SU-DHL-6 (cell line): ENCODE results near the gene MAP3K2.

ENCODE experiments used
- H2AFZ ChIP-seq: fragments of 200-600 bp; sonication (generic); 2 replicates; pipeline ENCODE4 v1.6.1; 2014; ENCODE audit warnings: low read depth, mild to moderate bottlenecking, moderate library complexity, mixed read lengths, antibody characterized with exemption, low read length; ENCODE audit not compliant: severe bottlenecking
- H3F3A ChIP-seq: fragments of 200-600 bp; shearing (Covaris generic); 2 replicates; pipeline ENCODE4 v1.6.0; 2016; ENCODE audit warnings: antibody characterized with exemption, mild to moderate bottlenecking; ENCODE audit not compliant: insufficient read depth
- H3K27ac ChIP-seq: fragments of 200-600 bp; sonication (generic); 2 replicates; pipeline ENCODE4 v1.5.1; 2016; ENCODE audit warnings: low read depth, mild to moderate bottlenecking, low read length, moderate library complexity, mixed read lengths
- H3K27me3 ChIP-seq: fragments of 200-600 bp; sonication (generic), shearing (Covaris generic); 2 replicates; pipeline ENCODE4 v1.6.0; 2014; ENCODE audit warnings: mild to moderate bottlenecking, low read length
- H3K36me3 ChIP-seq: fragments of 200-600 bp; sonication (generic); 2 replicates; pipeline ENCODE4 v1.6.1; 2014; ENCODE audit warnings: mild to moderate bottlenecking, low read length, mixed read lengths
- H3K4me2 ChIP-seq: fragments of 300-600, 200-600 bp; shearing (Covaris generic), sonication (generic); 2 replicates; pipeline ENCODE4 v1.6.0; 2014; ENCODE audit warnings: low read length, low read depth, mild to moderate bottlenecking; ENCODE audit not compliant: poor library complexity, severe bottlenecking
- H3K4me3 ChIP-seq: fragments of 200-600 bp; sonication (generic); 2 replicates; pipeline ENCODE4 v1.5.1; 2014; ENCODE audit warnings: antibody characterized with exemption, low read length, mild to moderate bottlenecking, mixed read lengths; ENCODE audit not compliant: insufficient read depth, poor library complexity, severe bottlenecking
- H3K79me2 ChIP-seq: fragments of 200-600 bp; sonication (generic); 2 replicates; pipeline ENCODE4 v1.6.1; 2014; ENCODE audit warnings: mild to moderate bottlenecking, low read length, moderate library complexity; ENCODE audit not compliant: insufficient read depth
- H3K9ac ChIP-seq: fragments of 200-600 bp; sonication (generic); 2 replicates; pipeline ENCODE4 v1.7.0; 2014; ENCODE audit warnings: mild to moderate bottlenecking, low read length
- H3K9me2 ChIP-seq: fragments of 200-600 bp; sonication (generic); replicated peaks from 2 replicates; pipeline ENCODE4 v1.6.1; 2014; ENCODE audit warnings: low read length; ENCODE audit not compliant: insufficient read depth
- H3K9me3 ChIP-seq: fragments of 200-600 bp; sonication (generic); 2 replicates; pipeline ENCODE4 v1.6.1; 2014; ENCODE audit warnings: low read length, mixed read lengths; ENCODE audit not compliant: insufficient read depth
- H4K20me1 ChIP-seq: fragments of 200-600 bp; sonication (generic); 2 replicates; pipeline ENCODE4 v1.6.1; 2014; ENCODE audit warnings: low read depth, mild to moderate bottlenecking, antibody characterized with exemption, low read length, moderate library complexity, mixed read lengths
- EZH2phosphoT487 ChIP-seq: fragments of 200-600 bp; sonication (generic), shearing (Covaris generic); conservative IDR thresholded peaks from 2 replicates; pipeline ENCODE4 v1.6.1; 2018; ENCODE audit warnings: mild to moderate bottlenecking, antibody characterized with exemption, low read length, moderate library complexity, mixed read lengths
- TF ChIP-seq, protein P1 (sequence below): fragments of 200-600 bp; sonication (generic); IDR thresholded peaks from one replicate; pipeline ENCODE4 v1.5.1; 2017; ENCODE audit warnings: antibody characterized with exemption, mild to moderate bottlenecking, low read length, moderate library complexity; ENCODE audit not compliant: insufficient read depth, poor library complexity, severe bottlenecking

The MAP3K2 gene

DNA sequence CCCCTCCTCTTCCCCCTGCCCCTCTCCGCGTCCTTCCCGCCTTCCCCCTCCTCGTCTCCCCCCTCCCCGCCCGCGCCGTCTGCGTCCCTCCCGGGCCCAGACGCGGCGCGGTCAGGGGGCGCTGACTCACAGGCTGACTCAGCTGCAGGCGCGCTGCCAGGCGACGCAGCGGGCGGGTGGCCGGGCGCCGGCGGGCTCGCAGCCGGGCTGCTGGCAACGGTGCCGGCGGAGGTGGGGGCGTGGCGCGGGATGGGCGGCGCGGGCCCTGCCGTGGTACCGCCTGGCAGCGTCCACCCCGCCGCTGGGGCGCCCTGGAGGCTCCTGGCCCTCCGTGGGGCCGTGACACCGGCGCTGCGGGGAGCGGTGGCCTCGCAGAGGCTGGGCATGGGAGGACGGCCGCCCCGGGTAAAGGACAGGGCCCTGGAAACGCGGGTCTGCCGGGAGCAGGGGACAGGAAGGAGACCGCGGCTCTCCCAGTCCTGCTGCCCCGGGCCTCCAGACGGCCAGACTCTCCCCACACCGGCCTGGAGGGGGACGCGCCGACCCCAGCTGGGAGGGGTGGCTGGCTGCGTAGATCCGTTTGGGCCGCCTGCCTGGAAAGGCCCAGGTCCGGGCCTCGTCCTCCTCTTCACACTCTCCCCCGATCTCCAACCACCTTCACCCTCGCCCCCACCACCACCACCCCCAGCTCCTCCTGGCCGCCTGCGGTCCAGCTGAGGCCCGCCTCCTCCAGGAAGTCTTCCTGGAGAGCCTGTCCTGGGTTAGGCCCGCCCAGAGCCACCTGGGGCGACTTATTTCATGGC is 20.4 kb upstream of the MAP3K2 start:
- no peak overlapping the region for H3K27ac ChIP-seq
- H3K36me3 ChIP-seq, result no peaks in the 10 kb centered on the region
- H2AFZ ChIP-seq, result no peak overlapping the region
- TF ChIP-seq, protein P1, sequence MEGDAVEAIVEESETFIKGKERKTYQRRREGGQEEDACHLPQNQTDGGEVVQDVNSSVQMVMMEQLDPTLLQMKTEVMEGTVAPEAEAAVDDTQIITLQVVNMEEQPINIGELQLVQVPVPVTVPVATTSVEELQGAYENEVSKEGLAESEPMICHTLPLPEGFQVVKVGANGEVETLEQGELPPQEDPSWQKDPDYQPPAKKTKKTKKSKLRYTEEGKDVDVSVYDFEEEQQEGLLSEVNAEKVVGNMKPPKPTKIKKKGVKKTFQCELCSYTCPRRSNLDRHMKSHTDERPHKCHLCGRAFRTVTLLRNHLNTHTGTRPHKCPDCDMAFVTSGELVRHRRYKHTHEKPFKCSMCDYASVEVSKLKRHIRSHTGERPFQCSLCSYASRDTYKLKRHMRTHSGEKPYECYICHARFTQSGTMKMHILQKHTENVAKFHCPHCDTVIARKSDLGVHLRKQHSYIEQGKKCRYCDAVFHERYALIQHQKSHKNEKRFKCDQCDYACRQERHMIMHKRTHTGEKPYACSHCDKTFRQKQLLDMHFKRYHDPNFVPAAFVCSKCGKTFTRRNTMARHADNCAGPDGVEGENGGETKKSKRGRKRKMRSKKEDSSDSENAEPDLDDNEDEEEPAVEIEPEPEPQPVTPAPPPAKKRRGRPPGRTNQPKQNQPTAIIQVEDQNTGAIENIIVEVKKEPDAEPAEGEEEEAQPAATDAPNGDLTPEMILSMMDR, result no peak
- no peak for TF ChIP-seq EZH2phosphoT487
- no peaks in the 10 kb centered on the region for H3F3A ChIP-seq
- H3K9me3 ChIP-seq, result no peaks in the 10 kb centered on the region
- no peaks in the 10 kb centered on the region for H3K79me2 ChIP-seq
- no peaks in the 10 kb centered on the region for H4K20me1 ChIP-seq
- H3K27me3 ChIP-seq, result no peaks in the 10 kb centered on the region
- H3K4me2 ChIP-seq, result peak overlapping the region; percentile 41
- H3K9ac ChIP-seq, result peak overlapping the region; percentile 26; the same call in 1 of the 2 replicates
- no peaks in the 10 kb centered on the region for H3K9me2 ChIP-seq
- peak overlapping the region; percentile 31 for H3K4me3 ChIP-seq

DNA sequence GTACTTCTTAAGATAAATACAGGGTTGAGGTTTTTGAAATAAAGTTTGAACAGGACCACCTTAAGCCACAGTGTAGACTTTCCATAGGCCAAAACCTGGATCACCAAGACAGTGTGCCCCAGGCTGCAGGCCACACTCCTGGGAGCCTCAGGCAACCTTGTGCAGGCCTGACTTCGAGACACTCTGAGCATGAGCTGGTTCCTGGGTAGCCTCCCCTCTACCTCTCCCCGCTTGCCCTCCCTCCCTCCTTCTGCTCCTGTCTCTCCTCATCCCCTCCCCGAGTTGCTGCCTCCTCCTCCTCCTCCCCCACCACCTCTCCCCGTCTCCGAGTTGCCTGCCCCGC is 19.9 kb upstream of the MAP3K2 start:
- H3K4me2 ChIP-seq, result peak overlapping the region; percentile 41
- H4K20me1 ChIP-seq, result no peaks in the 10 kb centered on the region
- peak overlapping the region; percentile 31 for H3K4me3 ChIP-seq
- no peaks in the 10 kb centered on the region for H3K36me3 ChIP-seq
- H3F3A ChIP-seq, result no peaks in the 10 kb centered on the region
- no peak overlapping the region for H2AFZ ChIP-seq
- TF ChIP-seq, protein P1, result no peak
- TF ChIP-seq EZH2phosphoT487, result no peak
- no peaks in the 10 kb centered on the region for H3K79me2 ChIP-seq
- H3K27me3 ChIP-seq, result no peaks in the 10 kb centered on the region
- peak overlapping the region; percentile 26; the same call in 1 of the 2 replicates for H3K9ac ChIP-seq
- H3K9me2 ChIP-seq, result no peaks in the 10 kb centered on the region
- no peak overlapping the region for H3K27ac ChIP-seq
- H3K9me3 ChIP-seq, result no peaks in the 10 kb centered on the region

DNA sequence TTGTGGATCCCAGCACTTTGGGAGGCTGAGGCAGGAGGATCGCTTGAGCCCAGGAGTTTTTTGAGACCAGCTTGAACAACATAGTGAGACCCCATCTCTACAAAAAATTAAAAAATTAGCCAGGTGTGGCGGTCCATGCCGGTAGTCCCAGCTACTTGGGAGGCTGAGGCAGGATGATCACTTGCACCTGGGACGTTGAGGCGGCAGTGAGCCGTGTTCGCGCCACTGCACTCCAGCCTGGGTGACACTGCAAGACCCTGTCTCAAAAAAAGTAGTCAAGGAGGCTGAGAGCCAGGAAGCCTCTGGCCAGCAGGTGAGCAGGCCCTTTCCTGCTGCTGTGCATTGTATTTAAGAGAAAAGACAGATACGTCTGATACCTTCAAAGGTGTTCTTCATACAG is 19.3 kb upstream of the MAP3K2 start:
- Histone ChIP-seq H3K27ac (no peak overlapping the region), H3K9me2 (no peaks in the 10 kb centered on the region), H3F3A (no peaks in the 10 kb centered on the region), H3K27me3 (no peaks in the 10 kb centered on the region), H3K36me3 (no peaks in the 10 kb centered on the region), H2AFZ (no peak overlapping the region), H3K9me3 (no peaks in the 10 kb centered on the region), H3K9ac (no peak overlapping the region), H3K4me2 (no peak overlapping the region), H3K4me3 (no peak overlapping the region), H3K79me2 (no peaks in the 10 kb centered on the region), H4K20me1 (no peaks in the 10 kb centered on the region)
- no peak for TF ChIP-seq EZH2phosphoT487
- TF ChIP-seq, protein P1, result no peak
